ENCODE results near the gene APOC4.

Gene APOC4

DNA sequence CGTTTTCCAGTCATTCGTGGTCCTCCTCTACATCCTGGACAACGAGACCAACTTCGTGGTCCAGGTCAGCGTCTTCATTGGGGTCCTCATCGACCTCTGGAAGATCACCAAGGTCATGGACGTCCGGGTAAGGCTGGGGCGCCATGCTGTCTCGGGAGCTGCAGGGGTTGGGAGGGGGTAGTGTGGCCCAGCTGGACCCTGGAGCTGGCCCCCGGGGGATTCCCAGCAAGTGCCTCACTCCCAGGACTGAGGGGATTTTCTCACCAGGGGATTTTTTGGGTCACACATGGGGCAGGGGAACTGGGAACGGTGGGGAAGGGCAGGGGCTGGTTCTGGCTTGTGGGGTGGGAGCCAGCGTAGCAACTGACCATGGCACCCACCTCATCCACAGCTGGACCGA, 48.4 kb downstream of the APOC4 start:
- no peak for TF ChIP-seq CTCF (IDR thresholded peaks at IDR 0.05; ENCODE audit: insufficient read depth, low read length, poor library complexity, severe bottlenecking)
- no peak for DNase-seq (ENCODE audit: extremely low read depth, insufficient read length)
- Histone ChIP-seq H3K36me3 (ENCODE audit: control insufficient read depth, insufficient read depth, low read length) (peaks cover 40% of the 10 kb centered on the region), H3K4me3 (replicated peaks; ENCODE audit: low read depth, low read length) (no peak overlapping the region), H3K27me3 (replicated peaks; ENCODE audit: control insufficient read depth, insufficient read depth, low read length) (no peaks in the 10 kb centered on the region)

DNA sequence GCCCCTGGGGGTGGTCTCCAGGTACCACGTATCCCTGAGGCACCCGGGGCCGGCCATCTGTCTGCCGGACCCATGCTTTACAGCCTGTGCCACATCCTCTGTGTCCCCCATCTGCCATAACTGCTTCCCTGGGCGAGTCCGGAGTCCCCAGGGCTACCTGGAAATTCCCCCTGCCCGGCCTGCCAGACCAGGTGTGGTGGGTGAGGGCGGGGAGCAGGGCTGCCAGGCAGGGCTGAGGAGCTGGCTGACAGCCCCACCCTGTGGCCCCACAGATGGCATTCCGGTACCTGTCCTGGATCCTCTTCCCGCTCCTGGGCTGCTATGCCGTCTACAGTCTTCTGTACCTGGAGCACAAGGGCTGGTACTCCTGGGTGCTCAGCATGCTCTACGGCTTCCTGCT, 48.9 kb downstream of the APOC4 start:
- no peak for DNase-seq (ENCODE audit: extremely low read depth, insufficient read length)
- no peaks in the 10 kb centered on the region for H3K27me3 ChIP-seq (replicated peaks; ENCODE audit: control insufficient read depth, insufficient read depth, low read length)
- no peak for TF ChIP-seq CTCF (IDR thresholded peaks at IDR 0.05; ENCODE audit: insufficient read depth, low read length, poor library complexity, severe bottlenecking)
- H3K4me3 ChIP-seq (replicated peaks; ENCODE audit: low read depth, low read length) = no peak overlapping the region
- H3K36me3 ChIP-seq (ENCODE audit: control insufficient read depth, insufficient read depth, low read length) = peaks cover 35% of the 10 kb centered on the region

GRCh38 chr19:44992336-44993163, 50.5 kb downstream of the APOC4 start:
- TF ChIP-seq CTCF (IDR thresholded peaks at IDR 0.05; ENCODE audit: insufficient read depth, low read length, poor library complexity, severe bottlenecking) = no peak
- Histone ChIP-seq H3K4me3 (replicated peaks; ENCODE audit: low read depth, low read length) (no peak overlapping the region), H3K36me3 (ENCODE audit: control insufficient read depth, insufficient read depth, low read length) (peaks cover 31% of the 10 kb centered on the region), H3K27me3 (replicated peaks; ENCODE audit: control insufficient read depth, insufficient read depth, low read length) (no peaks in the 10 kb centered on the region)
- no peak for DNase-seq (ENCODE audit: extremely low read depth, insufficient read length)

DNA sequence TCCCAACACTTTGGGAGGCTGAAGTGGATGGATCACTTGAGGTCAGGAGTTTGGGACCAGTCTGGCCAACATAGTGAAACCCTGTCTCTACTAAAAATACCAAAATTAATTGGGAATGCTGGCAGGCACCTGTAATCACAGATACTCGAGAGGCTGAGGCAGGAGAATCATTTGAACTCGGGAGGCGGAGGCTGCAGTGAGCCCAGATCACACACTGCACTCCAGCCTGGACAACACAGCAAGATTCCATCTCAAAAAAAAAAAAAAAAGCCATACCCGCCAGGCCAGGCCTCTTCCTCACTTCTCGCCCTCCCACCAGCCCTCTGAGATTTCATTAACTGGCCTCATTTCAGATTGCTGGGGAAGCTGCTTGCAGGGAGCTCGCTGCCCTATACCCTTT, 51.5 kb downstream of the APOC4 start:
- Histone ChIP-seq H3K4me3 (replicated peaks; ENCODE audit: low read depth, low read length) (no peak overlapping the region), H3K27me3 (replicated peaks; ENCODE audit: control insufficient read depth, insufficient read depth, low read length) (no peaks in the 10 kb centered on the region), H3K36me3 (ENCODE audit: control insufficient read depth, insufficient read depth, low read length) (peaks cover 25% of the 10 kb centered on the region)
- no peak for DNase-seq (ENCODE audit: extremely low read depth, insufficient read length)
- TF ChIP-seq CTCF (IDR thresholded peaks at IDR 0.05; ENCODE audit: insufficient read depth, low read length, poor library complexity, severe bottlenecking) = no peak

DNA sequence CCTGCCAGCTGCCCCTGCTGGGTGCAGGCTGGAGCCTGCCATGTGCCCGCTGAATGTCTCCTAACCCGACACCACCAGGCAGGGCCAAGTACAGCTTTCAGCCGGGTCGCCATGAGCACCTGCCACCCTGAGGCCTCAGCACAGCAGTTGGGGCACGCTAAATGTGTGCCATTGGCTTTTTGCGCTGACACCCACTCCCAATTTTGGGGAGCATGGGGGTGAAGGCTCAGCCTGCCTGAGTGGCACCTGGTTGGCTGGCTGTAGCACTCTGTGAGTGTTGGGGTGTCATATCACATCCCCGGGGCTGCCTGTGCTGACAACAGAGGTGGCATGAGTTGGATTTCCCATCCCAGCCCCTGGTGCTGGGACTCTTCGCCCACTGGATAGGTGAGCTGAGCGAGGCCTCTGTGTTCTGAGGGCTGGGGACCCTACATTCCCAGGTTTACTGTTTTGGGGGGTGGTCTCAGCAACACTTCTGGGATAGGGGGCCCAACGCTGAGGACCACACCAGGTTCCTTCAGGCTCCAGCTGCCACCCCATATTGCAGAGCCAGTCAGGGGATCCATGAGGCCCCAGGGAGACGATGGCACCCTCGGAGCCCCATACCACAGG, 52.0 kb downstream of the APOC4 start:
- no peak for TF ChIP-seq CTCF (IDR thresholded peaks at IDR 0.05; ENCODE audit: insufficient read depth, low read length, poor library complexity, severe bottlenecking)
- Histone ChIP-seq H3K4me3 (replicated peaks; ENCODE audit: low read depth, low read length) (no peak overlapping the region), H3K27me3 (replicated peaks; ENCODE audit: control insufficient read depth, insufficient read depth, low read length) (no peaks in the 10 kb centered on the region), H3K36me3 (ENCODE audit: control insufficient read depth, insufficient read depth, low read length) (peaks cover 23% of the 10 kb centered on the region)
- no peak for DNase-seq (ENCODE audit: extremely low read depth, insufficient read length)
